ENCODE measurements around the gene HPF1.
"Not testable (repeated sequence)": the region's sequence is repeated elsewhere in the genome, so short reads cannot be mapped to it uniquely, and the experiment has no call there.

HPF1 gene

DNA sequence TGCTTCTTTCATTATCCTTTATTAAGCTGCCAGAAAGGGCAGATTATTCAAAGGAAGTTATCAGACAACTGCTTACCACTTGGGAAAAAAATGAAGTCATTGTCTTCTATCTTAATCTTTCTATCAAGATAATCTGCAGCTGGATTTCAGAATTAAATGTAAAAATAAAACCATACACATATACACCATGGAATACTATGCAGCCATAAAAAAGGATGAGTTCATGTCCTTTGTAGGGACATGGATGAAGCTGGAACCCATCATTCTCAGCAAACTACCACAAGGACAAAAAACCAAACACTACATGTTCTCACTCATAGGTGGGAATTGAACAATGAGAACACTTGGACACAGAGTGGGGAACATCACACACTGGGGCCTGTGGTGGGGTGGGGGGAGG, 19.1 kb downstream of the HPF1 start:
- DNase-seq (ENCODE audit: low spot score), result not testable (repeated sequence)

GRCh38 chr4:169730564-169730963, 27.2 kb downstream of the HPF1 start:
- DNase-seq (ENCODE audit: low spot score), result no peak

GRCh38 chr4:169727616-169728015, 30.1 kb downstream of the HPF1 start:
- DNase-seq (ENCODE audit: low spot score), result no peak

GRCh38 chr4:169724260-169724659, 33.5 kb downstream of the HPF1 start:
- no peak for DNase-seq (ENCODE audit: low spot score)

DNA sequence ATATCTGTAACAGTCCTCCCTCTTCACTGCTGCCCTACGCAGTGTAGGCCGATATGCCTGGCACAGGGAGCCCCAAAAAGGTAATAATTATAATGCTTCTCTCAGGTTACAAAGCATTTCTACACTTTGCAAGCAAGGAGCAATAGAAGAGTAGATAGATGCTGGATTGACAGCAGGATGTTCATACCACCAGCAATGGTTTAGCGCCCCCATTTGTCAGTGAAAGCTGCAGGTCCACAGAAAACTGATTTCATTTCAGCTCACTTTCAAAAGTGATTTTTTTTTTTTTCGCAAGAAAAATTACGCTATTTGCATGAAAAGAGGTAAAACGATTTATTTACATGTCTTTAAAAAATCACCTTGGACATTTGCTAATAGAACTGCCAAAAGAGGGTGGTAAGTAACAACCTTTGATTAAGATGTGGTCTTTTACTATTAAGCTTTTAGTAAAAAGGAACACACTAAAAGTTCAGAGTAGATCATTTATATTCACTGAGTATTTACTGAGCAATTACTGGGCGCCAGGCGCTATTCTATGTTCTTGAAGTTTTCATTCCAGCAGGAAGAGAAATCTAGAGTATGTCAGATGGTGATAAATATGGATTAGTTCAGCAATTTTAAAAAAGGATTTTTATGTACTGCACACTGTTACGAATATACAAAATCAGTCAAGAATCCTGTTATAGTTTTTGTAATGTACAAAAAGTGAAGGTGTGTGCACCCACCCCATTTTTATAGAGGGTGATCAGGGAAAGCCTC, 34.4 kb downstream of the HPF1 start:
- DNase-seq (ENCODE audit: low spot score), result no peak

GRCh38 chr4:169720529-169720928, 37.2 kb downstream of the HPF1 start:
- no peak for DNase-seq (ENCODE audit: low spot score)

DNA sequence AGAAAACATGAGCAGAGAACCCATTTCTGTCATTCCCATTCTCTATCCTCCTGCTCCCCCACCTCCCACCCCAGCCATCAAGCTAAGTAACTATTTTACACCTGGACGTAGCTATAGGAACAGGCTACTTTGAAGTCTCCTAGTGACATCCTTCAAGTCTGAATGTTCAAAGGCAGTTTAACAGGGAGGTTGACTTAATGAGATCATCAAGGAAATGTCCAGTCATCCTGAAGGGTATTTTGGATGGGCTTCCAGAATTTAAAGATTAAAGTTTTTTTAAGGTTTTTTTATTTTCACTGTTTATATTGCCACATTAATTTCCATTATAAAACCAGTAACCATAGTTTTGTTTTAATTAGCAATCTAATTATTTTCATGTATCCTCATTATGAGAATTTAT, 41.1 kb downstream of the HPF1 start:
- DNase-seq (ENCODE audit: low spot score), result no peak

DNA sequence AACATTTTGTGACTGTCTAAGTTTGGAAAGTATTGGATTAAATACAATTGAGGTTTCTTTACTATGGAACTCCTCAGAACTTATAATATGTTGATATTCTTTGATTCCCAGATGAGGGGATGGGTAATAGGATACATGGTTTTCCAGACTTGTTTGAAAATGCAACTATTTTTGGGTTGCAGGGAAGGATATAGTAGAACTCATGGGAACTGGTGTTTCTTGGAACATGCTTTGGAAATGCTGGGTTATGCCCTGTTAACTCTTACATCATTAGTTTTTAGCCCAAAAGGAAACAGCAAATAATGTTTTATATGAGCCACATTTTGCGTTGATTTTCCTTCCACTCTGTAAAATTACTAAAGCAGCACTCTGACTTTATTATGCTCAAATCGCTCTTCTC, 41.9 kb downstream of the HPF1 start:
- DNase-seq (ENCODE audit: low spot score), result no peak

- no peak for DNase-seq (ENCODE audit: low spot score)
Observed at GRCh38 chr4:169707958-169708643, 49.6 kb downstream of the HPF1 start.

GRCh38 chr4:169698331-169698730, 59.4 kb downstream of the HPF1 start:
- DNase-seq (ENCODE audit: low spot score), result no peak

DNA sequence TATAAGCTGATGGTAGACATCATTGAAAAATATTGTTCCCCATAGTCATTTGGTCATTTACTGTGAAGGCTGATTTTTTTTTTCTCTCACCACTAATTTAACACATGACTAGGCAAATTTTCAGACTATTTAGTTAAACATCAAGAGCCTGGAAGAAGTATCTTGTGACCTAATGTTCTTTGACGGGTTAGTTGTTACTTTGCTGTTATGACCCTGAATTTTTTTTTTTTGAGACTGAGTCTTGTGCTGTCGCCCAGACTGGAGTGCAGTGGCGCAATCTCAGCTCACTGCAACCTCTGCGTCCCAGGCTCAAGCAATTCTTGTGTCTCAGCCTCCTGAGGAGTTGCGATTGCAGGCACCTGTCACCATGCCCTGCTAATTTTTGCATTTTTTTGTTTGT, 67.0 kb downstream of the HPF1 start:
- DNase-seq (ENCODE audit: low spot score), result no peak

GRCh38 chr4:169689681-169690080, 68.1 kb downstream of the HPF1 start:
- DNase-seq (ENCODE audit: low spot score), result no peak

- no peak for DNase-seq (ENCODE audit: low spot score)
Observed at GRCh38 chr4:169682372-169683047, 75.2 kb downstream of the HPF1 start.

Data from left forelimb (tissue), 1 donor.